GM23338 (cell line): ENCODE data around the gene PPP1R9A. TPM values are rescaled to one million over a fixed set of nuclear protein-coding genes. Genes with fewer than 3 reads are reported as not detected.

ENCODE experiments used
- ATAC-seq: fragments of 200-7000 bp; cut with Tn5 transposase; 3 replicates; pipeline ENCODE4 v1.9.1; 2020
- DNase-seq: peaks from one replicate; pipeline ENCODE4 v3.0.0-alpha.2; 2015; ENCODE audit warnings: low spot score
- H2AFZ ChIP-seq: fragments of 200-600 bp; sonication (generic); 2 replicates; pipeline ENCODE4 v1.8.0; 2016; ENCODE audit warnings: antibody characterized with exemption, mild to moderate bottlenecking, moderate library complexity
- H3F3A ChIP-seq: fragments of 200-600 bp; sonication (generic); replicated peaks from 2 replicates; pipeline ENCODE4 v1.8.0; 2017; ENCODE audit warnings: antibody characterized with exemption, mixed run types, low read depth
- H3K27ac ChIP-seq: fragments of 200-600 bp; sonication (generic); 2 replicates; pipeline ENCODE4 v1.6.1; 2016; ENCODE audit warnings: low read depth
- H3K27me3 ChIP-seq: fragments of 200-600 bp; sonication (generic); 2 replicates; pipeline ENCODE4 v1.8.0; 2016; ENCODE audit warnings: mild to moderate bottlenecking, mixed run types, moderate library complexity; ENCODE audit not compliant: insufficient read depth
- H3K36me3 ChIP-seq: fragments of 200-600 bp; sonication (generic); 2 replicates; pipeline ENCODE4 v1.8.0; 2016; ENCODE audit warnings: mild to moderate bottlenecking; ENCODE audit not compliant: insufficient read depth
- H3K4me1 ChIP-seq: fragments of 200-600 bp; sonication (generic); 2 replicates; pipeline ENCODE4 v1.8.0; 2016; ENCODE audit warnings: mild to moderate bottlenecking, moderate library complexity; ENCODE audit not compliant: insufficient read depth
- H3K4me2 ChIP-seq: fragments of 200-600 bp; sonication (generic); 2 replicates; pipeline ENCODE4 v1.7.1; 2017; ENCODE audit warnings: mixed run types
- H3K4me3 ChIP-seq: fragments of 200-600 bp; sonication (generic); 2 replicates; pipeline ENCODE4 v1.6.1; 2016; ENCODE audit warnings: mixed run types
- H3K79me2 ChIP-seq: fragments of 200-600 bp; sonication (generic); replicated peaks from 2 replicates; pipeline ENCODE4 v1.8.0; 2017; ENCODE audit warnings: mild to moderate bottlenecking; ENCODE audit not compliant: insufficient read depth
- H3K9me2 ChIP-seq: fragments of 200-600 bp; sonication (generic); 2 replicates; pipeline ENCODE4 v1.8.0; 2017; ENCODE audit not compliant: insufficient read depth
- H4K20me1 ChIP-seq: fragments of 200-600 bp; sonication (generic); replicated peaks from 2 replicates; pipeline ENCODE4 v1.8.0; 2017; ENCODE audit warnings: mild to moderate bottlenecking; ENCODE audit not compliant: insufficient read depth
- H3K27ac Mint-ChIP-seq: 2 replicates; pipeline ENCODE4 v1.8.0; 2020; ENCODE audit warnings: inconsistent platforms, mild to moderate bottlenecking, moderate library complexity, mixed read lengths
- H3K27me3 Mint-ChIP-seq: 3 replicates; pipeline ENCODE4 v1.8.0; 2022; ENCODE audit warnings: low read depth, mild to moderate bottlenecking, moderate library complexity, mixed read lengths, inconsistent platforms; ENCODE audit not compliant: insufficient read depth, poor library complexity
- H3K36me3 Mint-ChIP-seq: 3 replicates; pipeline ENCODE4 v1.8.0; 2021; ENCODE audit warnings: low read depth, mild to moderate bottlenecking, inconsistent platforms, moderate library complexity, mixed read lengths
- H3K4me1 Mint-ChIP-seq: 3 replicates; pipeline ENCODE4 v1.8.0; 2020; ENCODE audit warnings: mild to moderate bottlenecking, inconsistent platforms, mixed read lengths
- H3K4me3 Mint-ChIP-seq: 3 replicates; pipeline ENCODE4 v1.8.0; 2021; ENCODE audit warnings: moderate library complexity, mild to moderate bottlenecking, inconsistent platforms, mixed read lengths
- H3K9me3 Mint-ChIP-seq: 3 replicates; pipeline ENCODE4 v1.8.0; 2020; ENCODE audit warnings: moderate library complexity, mild to moderate bottlenecking, inconsistent platforms, mixed read lengths
- CREB1 ChIP-seq: fragments of 250-450 bp; sonication (Bioruptor Pico); IDR thresholded peaks from 2 replicates; pipeline ENCODE4 v1.5.0; 2020; ENCODE audit warnings: low read depth, mild to moderate bottlenecking, moderate library complexity
- EZH2 ChIP-seq: fragments of 200-600 bp; sonication (generic); IDR thresholded peaks from one replicate; pipeline ENCODE4 v1.8.0; 2017; ENCODE audit warnings: antibody characterized with exemption, mild to moderate bottlenecking, low read depth; ENCODE audit not compliant: unreplicated experiment
- EZH2phosphoT487 ChIP-seq: fragments of 200-600 bp; sonication (generic); IDR thresholded peaks from one replicate; pipeline ENCODE4 v1.8.1; 2018; ENCODE audit warnings: antibody characterized with exemption; ENCODE audit not compliant: unreplicated experiment
- JUNB ChIP-seq: IDR thresholded peaks from one replicate; pipeline ENCODE4 v1.6.1; 2016; ENCODE audit warnings: antibody characterized with exemption; ENCODE audit not compliant: unreplicated experiment
- NANOG ChIP-seq: IDR thresholded peaks from 2 replicates; pipeline ENCODE4 v1.6.1; 2016; ENCODE audit warnings: antibody characterized with exemption, borderline replicate concordance
- POLR2AphosphoS5 ChIP-seq: IDR thresholded peaks from 2 replicates; pipeline ENCODE4 v1.6.1; 2016; ENCODE audit warnings: antibody characterized with exemption, low read depth
- STAT1 ChIP-seq: IDR thresholded peaks from one replicate; pipeline ENCODE4 v1.6.1; 2016; ENCODE audit warnings: antibody characterized with exemption; ENCODE audit not compliant: unreplicated experiment
- ZNF114 ChIP-seq: fragments of 250-450 bp; sonication (Bioruptor Pico); IDR thresholded peaks from 2 replicates; pipeline ENCODE4 v1.5.0; 2020; ENCODE audit warnings: mild to moderate bottlenecking, moderate library complexity
- ZNF331 ChIP-seq: fragments of 250-450 bp; sonication (Bioruptor Pico); IDR thresholded peaks from 2 replicates; pipeline ENCODE4 v1.5.0; 2020; ENCODE audit warnings: low read depth, mild to moderate bottlenecking, moderate library complexity
- polyA plus RNA-seq: library from polyadenylated mRNA; unstranded; fragments of >200 nt; fragmentation: Nextera tagmentation; extraction: Ambion mirVana; gene quantifications from 2 replicates; pipeline ENCODE4 v1.2.1, GENCODE V29; 2016
- total RNA-seq: library from RNA; depleted of rRNA; stranded (reverse); fragments of >200 nt; shearing (Covaris generic); gene quantifications from 2 replicates; pipeline ENCODE4 v1.2.3, GENCODE V29; 2014
- TF ChIP-seq, protein P1 (sequence below): fragments of 250-450 bp; sonication (Bioruptor Pico); IDR thresholded peaks from 2 replicates; pipeline ENCODE4 v1.5.0; 2020; ENCODE audit warnings: mild to moderate bottlenecking, moderate library complexity
- TF ChIP-seq, protein P2 (sequence below), 2 experiments: fragments of 200-600 bp in 1 of 2; sonication (generic) in 1 of 2; conservative IDR thresholded peaks; 2 replicates each; pipeline versions ENCODE4 v1.5.1 to v1.6.1; 2016 to 2017; ENCODE audit warnings: antibody characterized with exemption in 2 of 2, low read depth in 2 of 2, mild to moderate bottlenecking in 2 of 2, moderate library complexity in 1 of 2
- TF ChIP-seq, protein P3 (sequence below): IDR thresholded peaks from 2 replicates; pipeline ENCODE4 v1.6.1; 2016; ENCODE audit warnings: antibody characterized with exemption
- TF ChIP-seq, protein P4 (sequence below): IDR thresholded peaks from one replicate; pipeline ENCODE4 v1.6.1; 2018; ENCODE audit warnings: antibody characterized with exemption; ENCODE audit not compliant: unreplicated experiment

Gene PPP1R9A
- total and polyA plus RNA-seq, 2 experiments from 2014 or later, result 10.6 to 31.8 TPM

DNA sequence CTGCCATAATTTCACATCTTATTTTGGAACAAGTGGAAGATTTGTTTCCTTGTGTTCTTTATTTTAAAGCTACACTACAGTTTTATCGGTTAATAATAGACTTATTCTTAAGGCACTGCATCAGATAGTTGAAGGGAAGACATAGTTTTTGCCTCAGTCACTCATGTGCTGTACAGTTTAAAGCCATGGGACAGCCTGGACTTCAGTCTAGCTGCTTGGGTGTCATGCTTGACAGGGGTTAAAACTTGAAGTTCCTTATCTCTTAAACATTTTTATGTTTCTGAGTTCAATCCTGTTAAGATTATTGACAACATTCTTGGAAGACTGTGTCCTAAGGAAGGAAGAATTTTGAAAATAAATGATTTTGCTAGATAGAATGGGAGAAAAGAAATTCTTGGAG lies 49.7 kb downstream of the PPP1R9A start:
- no peak for TF ChIP-seq NANOG
- no peak for TF ChIP-seq ZNF331
- TF ChIP-seq, protein P1, sequence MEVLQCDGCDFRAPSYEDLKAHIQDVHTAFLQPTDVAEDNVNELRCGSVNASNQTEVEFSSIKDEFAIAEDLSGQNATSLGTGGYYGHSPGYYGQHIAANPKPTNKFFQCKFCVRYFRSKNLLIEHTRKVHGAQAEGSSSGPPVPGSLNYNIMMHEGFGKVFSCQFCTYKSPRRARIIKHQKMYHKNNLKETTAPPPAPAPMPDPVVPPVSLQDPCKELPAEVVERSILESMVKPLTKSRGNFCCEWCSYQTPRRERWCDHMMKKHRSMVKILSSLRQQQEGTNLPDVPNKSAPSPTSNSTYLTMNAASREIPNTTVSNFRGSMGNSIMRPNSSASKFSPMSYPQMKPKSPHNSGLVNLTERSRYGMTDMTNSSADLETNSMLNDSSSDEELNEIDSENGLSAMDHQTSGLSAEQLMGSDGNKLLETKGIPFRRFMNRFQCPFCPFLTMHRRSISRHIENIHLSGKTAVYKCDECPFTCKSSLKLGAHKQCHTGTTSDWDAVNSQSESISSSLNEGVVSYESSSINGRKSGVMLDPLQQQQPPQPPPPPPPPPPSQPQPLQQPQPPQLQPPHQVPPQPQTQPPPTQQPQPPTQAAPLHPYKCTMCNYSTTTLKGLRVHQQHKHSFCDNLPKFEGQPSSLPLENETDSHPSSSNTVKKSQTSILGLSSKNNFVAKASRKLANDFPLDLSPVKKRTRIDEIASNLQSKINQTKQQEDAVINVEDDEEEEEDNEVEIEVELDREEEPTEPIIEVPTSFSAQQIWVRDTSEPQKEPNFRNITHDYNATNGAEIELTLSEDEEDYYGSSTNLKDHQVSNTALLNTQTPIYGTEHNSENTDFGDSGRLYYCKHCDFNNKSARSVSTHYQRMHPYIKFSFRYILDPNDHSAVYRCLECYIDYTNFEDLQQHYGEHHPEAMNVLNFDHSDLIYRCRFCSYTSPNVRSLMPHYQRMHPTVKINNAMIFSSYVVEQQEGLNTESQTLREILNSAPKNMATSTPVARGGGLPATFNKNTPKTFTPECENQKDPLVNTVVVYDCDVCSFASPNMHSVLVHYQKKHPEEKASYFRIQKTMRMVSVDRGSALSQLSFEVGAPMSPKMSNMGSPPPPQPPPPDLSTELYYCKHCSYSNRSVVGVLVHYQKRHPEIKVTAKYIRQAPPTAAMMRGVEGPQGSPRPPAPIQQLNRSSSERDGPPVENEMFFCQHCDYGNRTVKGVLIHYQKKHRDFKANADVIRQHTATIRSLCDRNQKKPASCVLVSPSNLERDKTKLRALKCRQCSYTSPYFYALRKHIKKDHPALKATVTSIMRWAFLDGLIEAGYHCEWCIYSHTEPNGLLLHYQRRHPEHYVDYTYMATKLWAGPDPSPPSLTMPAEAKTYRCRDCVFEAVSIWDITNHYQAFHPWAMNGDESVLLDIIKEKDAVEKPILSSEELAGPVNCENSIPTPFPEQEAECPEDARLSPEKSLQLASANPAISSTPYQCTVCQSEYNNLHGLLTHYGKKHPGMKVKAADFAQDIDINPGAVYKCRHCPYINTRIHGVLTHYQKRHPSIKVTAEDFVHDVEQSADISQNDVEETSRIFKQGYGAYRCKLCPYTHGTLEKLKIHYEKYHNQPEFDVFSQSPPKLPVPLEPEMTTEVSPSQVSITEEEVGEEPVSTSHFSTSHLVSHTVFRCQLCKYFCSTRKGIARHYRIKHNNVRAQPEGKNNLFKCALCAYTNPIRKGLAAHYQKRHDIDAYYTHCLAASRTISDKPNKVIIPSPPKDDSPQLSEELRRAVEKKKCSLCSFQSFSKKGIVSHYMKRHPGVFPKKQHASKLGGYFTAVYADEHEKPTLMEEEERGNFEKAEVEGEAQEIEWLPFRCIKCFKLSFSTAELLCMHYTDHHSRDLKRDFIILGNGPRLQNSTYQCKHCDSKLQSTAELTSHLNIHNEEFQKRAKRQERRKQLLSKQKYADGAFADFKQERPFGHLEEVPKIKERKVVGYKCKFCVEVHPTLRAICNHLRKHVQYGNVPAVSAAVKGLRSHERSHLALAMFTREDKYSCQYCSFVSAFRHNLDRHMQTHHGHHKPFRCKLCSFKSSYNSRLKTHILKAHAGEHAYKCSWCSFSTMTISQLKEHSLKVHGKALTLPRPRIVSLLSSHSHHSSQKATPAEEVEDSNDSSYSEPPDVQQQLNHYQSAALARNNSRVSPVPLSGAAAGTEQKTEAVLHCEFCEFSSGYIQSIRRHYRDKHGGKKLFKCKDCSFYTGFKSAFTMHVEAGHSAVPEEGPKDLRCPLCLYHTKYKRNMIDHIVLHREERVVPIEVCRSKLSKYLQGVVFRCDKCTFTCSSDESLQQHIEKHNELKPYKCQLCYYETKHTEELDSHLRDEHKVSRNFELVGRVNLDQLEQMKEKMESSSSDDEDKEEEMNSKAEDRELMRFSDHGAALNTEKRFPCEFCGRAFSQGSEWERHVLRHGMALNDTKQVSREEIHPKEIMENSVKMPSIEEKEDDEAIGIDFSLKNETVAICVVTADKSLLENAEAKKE (CRISPR knock-in tag), result no peak
- no peak for TF ChIP-seq CREB1
- TF ChIP-seq POLR2AphosphoS5, result no peak
- TF ChIP-seq, protein P2, sequence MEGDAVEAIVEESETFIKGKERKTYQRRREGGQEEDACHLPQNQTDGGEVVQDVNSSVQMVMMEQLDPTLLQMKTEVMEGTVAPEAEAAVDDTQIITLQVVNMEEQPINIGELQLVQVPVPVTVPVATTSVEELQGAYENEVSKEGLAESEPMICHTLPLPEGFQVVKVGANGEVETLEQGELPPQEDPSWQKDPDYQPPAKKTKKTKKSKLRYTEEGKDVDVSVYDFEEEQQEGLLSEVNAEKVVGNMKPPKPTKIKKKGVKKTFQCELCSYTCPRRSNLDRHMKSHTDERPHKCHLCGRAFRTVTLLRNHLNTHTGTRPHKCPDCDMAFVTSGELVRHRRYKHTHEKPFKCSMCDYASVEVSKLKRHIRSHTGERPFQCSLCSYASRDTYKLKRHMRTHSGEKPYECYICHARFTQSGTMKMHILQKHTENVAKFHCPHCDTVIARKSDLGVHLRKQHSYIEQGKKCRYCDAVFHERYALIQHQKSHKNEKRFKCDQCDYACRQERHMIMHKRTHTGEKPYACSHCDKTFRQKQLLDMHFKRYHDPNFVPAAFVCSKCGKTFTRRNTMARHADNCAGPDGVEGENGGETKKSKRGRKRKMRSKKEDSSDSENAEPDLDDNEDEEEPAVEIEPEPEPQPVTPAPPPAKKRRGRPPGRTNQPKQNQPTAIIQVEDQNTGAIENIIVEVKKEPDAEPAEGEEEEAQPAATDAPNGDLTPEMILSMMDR (conservative IDR thresholded peaks at IDR 0.05; ENCODE audit: low read depth in 2 of 2), result no peak
- no peak for TF ChIP-seq ZNF114 (CRISPR knock-in tag)
- no peak for TF ChIP-seq EZH2
- TF ChIP-seq EZH2phosphoT487, result no peak
- TF ChIP-seq, protein P3, sequence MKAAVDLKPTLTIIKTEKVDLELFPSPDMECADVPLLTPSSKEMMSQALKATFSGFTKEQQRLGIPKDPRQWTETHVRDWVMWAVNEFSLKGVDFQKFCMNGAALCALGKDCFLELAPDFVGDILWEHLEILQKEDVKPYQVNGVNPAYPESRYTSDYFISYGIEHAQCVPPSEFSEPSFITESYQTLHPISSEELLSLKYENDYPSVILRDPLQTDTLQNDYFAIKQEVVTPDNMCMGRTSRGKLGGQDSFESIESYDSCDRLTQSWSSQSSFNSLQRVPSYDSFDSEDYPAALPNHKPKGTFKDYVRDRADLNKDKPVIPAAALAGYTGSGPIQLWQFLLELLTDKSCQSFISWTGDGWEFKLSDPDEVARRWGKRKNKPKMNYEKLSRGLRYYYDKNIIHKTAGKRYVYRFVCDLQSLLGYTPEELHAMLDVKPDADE, result no peak
- TF ChIP-seq, protein P4, sequence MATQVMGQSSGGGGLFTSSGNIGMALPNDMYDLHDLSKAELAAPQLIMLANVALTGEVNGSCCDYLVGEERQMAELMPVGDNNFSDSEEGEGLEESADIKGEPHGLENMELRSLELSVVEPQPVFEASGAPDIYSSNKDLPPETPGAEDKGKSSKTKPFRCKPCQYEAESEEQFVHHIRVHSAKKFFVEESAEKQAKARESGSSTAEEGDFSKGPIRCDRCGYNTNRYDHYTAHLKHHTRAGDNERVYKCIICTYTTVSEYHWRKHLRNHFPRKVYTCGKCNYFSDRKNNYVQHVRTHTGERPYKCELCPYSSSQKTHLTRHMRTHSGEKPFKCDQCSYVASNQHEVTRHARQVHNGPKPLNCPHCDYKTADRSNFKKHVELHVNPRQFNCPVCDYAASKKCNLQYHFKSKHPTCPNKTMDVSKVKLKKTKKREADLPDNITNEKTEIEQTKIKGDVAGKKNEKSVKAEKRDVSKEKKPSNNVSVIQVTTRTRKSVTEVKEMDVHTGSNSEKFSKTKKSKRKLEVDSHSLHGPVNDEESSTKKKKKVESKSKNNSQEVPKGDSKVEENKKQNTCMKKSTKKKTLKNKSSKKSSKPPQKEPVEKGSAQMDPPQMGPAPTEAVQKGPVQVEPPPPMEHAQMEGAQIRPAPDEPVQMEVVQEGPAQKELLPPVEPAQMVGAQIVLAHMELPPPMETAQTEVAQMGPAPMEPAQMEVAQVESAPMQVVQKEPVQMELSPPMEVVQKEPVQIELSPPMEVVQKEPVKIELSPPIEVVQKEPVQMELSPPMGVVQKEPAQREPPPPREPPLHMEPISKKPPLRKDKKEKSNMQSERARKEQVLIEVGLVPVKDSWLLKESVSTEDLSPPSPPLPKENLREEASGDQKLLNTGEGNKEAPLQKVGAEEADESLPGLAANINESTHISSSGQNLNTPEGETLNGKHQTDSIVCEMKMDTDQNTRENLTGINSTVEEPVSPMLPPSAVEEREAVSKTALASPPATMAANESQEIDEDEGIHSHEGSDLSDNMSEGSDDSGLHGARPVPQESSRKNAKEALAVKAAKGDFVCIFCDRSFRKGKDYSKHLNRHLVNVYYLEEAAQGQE, result no peak
- TF ChIP-seq JUNB, result no peak
- TF ChIP-seq STAT1, result no peak

More for the DNA sequence above, 49.7 kb downstream of the PPP1R9A start:
- no peaks in the 10 kb centered on the region for H4K20me1 ChIP-seq
- no peak overlapping the region for H3K4me3 ChIP-seq
- no peaks in the 10 kb centered on the region for H3K9me2 ChIP-seq
- no peaks in the 10 kb centered on the region for H3F3A ChIP-seq
- no peak overlapping the region for H2AFZ ChIP-seq
- H3K27ac Mint-ChIP-seq, result no peak overlapping the region
- H3K9me3 Mint-ChIP-seq, result peaks cover 15% of the 10 kb centered on the region
- H3K36me3 ChIP-seq, result no peaks in the 10 kb centered on the region
- no peak overlapping the region for H3K27ac ChIP-seq
- ATAC-seq (no peak), DNase-seq (no peak)
- H3K36me3 Mint-ChIP-seq, result peaks cover 14% of the 10 kb centered on the region; the same call in 2 of the 3 replicates
- H3K4me1 Mint-ChIP-seq, result peaks cover 13% of the 10 kb centered on the region; the same call in 2 of the 3 replicates
- H3K4me1 ChIP-seq, result no peaks in the 10 kb centered on the region; the same call in 1 of the 2 replicates
- H3K4me2 ChIP-seq, result no peak overlapping the region
- H3K79me2 ChIP-seq, result peaks cover 39% of the 10 kb centered on the region
- no peaks in the 10 kb centered on the region for H3K27me3 ChIP-seq
- peaks cover 2% of the 10 kb centered on the region for H3K27me3 Mint-ChIP-seq
- no peak overlapping the region for H3K4me3 Mint-ChIP-seq
